HEK293 (cell line): Measurements from ENCODE around the gene SIGMAR1.
A peak's percentile ranks its signal among the peaks of the same experiment; 100 is the strongest.

Experiments used
- CTCF ChIA-PET: fragments of 350-600 bp; formaldehyde crosslinking; extraction: SDS; loops from one replicate; lab custom pipeline; 2021; ENCODE audit warnings: antibody characterized with exemption; lab: Yijun Ruan, JAX
- POLR2A ChIA-PET: fragments of 300-600 bp; formaldehyde crosslinking; extraction: SDS; loops from one replicate; lab custom pipeline; 2020; ENCODE audit warnings: antibody characterized with exemption, inconsistent platforms; lab: Yijun Ruan, JAX
- H3K27ac ChIP-seq: fragments of 200-500 bp; sonication (Bioruptor generic); 2 replicates; pipeline ENCODE4 v1.5.1; 2014; ENCODE audit warnings: low read depth, low read length, control low read depth, inconsistent platforms; ENCODE audit errors: extremely low read depth
- H3K36me3 ChIP-seq, 2 experiments: fragments of 200-500 bp in 1 of 2; sonication (Bioruptor generic) in 1 of 2; 1 replicate in 1 of 2; 2 replicates in 1 of 2; pipeline ENCODE4 v1.5.1; 2014 to 2017; ENCODE audit warnings: inconsistent platforms in 2 of 2, low read length in 2 of 2; ENCODE audit not compliant: control insufficient read depth in 2 of 2, insufficient read depth in 1 of 2
- H3K4me1 ChIP-seq: fragments of 200-500 bp; sonication (Bioruptor generic); 2 replicates; pipeline ENCODE4 v1.5.1; 2014; ENCODE audit warnings: mild to moderate bottlenecking, low read length, inconsistent platforms; ENCODE audit not compliant: control insufficient read depth, insufficient read depth
- H3K4me3 ChIP-seq: 2 replicates; pipeline ENCODE4 v1.5.1; 2011; ENCODE audit warnings: low read depth, mild to moderate bottlenecking, control low read depth, low read length, moderate library complexity
- H3K9me3 ChIP-seq: fragments of 200-500 bp; sonication (Bioruptor generic); 2 replicates; pipeline ENCODE4 v1.5.1; 2014; ENCODE audit warnings: low read depth, low read length, inconsistent platforms; ENCODE audit not compliant: control insufficient read depth, insufficient read depth
- KLF9 ChIP-seq: fragments of 450-650 bp; formaldehyde crosslinking; IDR thresholded peaks from 2 replicates; pipeline ENCODE4 v1.5.1; 2016; ENCODE audit warnings: missing biosample characterization, missing genetic modification characterization, low read depth
- TRIM28 ChIP-seq: IDR thresholded peaks from 2 replicates; pipeline ENCODE4 v1.6.1; 2011; ENCODE audit warnings: low read length, control low read depth, borderline replicate concordance
- ZBTB26 ChIP-seq: fragments of 450-650 bp; formaldehyde crosslinking; optimal IDR thresholded peaks from 2 replicates; pipeline ENCODE3; 2016; ENCODE audit warnings: missing biosample characterization, mild to moderate bottlenecking, missing genetic modification characterization
- ZBTB6 ChIP-seq: fragments of 450-650 bp; formaldehyde crosslinking; IDR thresholded peaks from 2 replicates; pipeline ENCODE4 v1.5.1; 2017; ENCODE audit warnings: missing biosample characterization, missing genetic modification characterization
- ZEB2 ChIP-seq: fragments of 450-650 bp; formaldehyde crosslinking; IDR thresholded peaks from 2 replicates; pipeline ENCODE4 v1.5.1; 2016; ENCODE audit warnings: missing biosample characterization, missing genetic modification characterization
- ZNF169 ChIP-seq: fragments of 450-650 bp; formaldehyde crosslinking; IDR thresholded peaks from 2 replicates; pipeline ENCODE4 v1.5.1; 2016; ENCODE audit warnings: missing biosample characterization, missing genetic modification characterization
- ZNF335 ChIP-seq: fragments of 450-650 bp; formaldehyde crosslinking; conservative IDR thresholded peaks from 2 replicates; pipeline ENCODE4 v1.5.1; 2016; ENCODE audit warnings: missing biosample characterization, missing genetic modification characterization
- ZNF37A ChIP-seq: fragments of 450-650 bp; IDR thresholded peaks from 2 replicates; pipeline ENCODE4 v1.5.1; 2018; ENCODE audit warnings: missing biosample characterization, missing genetic modification characterization
- ZNF426 ChIP-seq: fragments of 450-650 bp; formaldehyde crosslinking; IDR thresholded peaks from 2 replicates; pipeline ENCODE4 v1.5.1; 2017; ENCODE audit warnings: missing biosample characterization, missing genetic modification characterization, mild to moderate bottlenecking, inconsistent platforms, moderate library complexity
- ZNF521 ChIP-seq: fragments of 450-650 bp; formaldehyde crosslinking; IDR thresholded peaks from 2 replicates; pipeline ENCODE4 v1.5.1; 2017; ENCODE audit warnings: missing biosample characterization, mild to moderate bottlenecking, missing genetic modification characterization
- ZNF549 ChIP-seq: fragments of 450-650 bp; IDR thresholded peaks from 2 replicates; pipeline ENCODE4 v1.5.1; 2018; ENCODE audit warnings: missing biosample characterization, missing genetic modification characterization, mild to moderate bottlenecking, inconsistent platforms, moderate library complexity
- ZNF555 ChIP-seq: fragments of 450-650 bp; formaldehyde crosslinking; conservative IDR thresholded peaks from 2 replicates; pipeline ENCODE4 v1.5.1; 2017; ENCODE audit warnings: missing biosample characterization, mild to moderate bottlenecking, missing genetic modification characterization, inconsistent platforms
- ZNF560 ChIP-seq: fragments of 450-650 bp; formaldehyde crosslinking; IDR thresholded peaks from 2 replicates; pipeline ENCODE4 v1.5.1; 2017; ENCODE audit warnings: missing biosample characterization, missing genetic modification characterization, borderline replicate concordance
- ZNF561 ChIP-seq: fragments of 450-650 bp; IDR thresholded peaks from 2 replicates; pipeline ENCODE4 v1.5.1; 2018; ENCODE audit warnings: missing biosample characterization, missing genetic modification characterization, borderline replicate concordance
- ZNF626 ChIP-seq: fragments of 450-650 bp; sonication (Bioruptor Pico); formaldehyde crosslinking; IDR thresholded peaks from 2 replicates; pipeline ENCODE4 v1.5.1; 2018; ENCODE audit warnings: missing biosample characterization, missing genetic modification characterization, inconsistent platforms
- ZNF654 ChIP-seq: fragments of 450-650 bp; formaldehyde crosslinking; IDR thresholded peaks from 2 replicates; pipeline ENCODE4 v1.5.1; 2016; ENCODE audit warnings: low read depth, missing biosample characterization, missing genetic modification characterization
- ZNF701 ChIP-seq: fragments of 450-650 bp; formaldehyde crosslinking; IDR thresholded peaks from 2 replicates; pipeline ENCODE4 v1.5.1; 2016; ENCODE audit warnings: missing biosample characterization, missing genetic modification characterization
- ZSCAN30 ChIP-seq: fragments of 450-650 bp; IDR thresholded peaks from 2 replicates; pipeline ENCODE4 v1.5.1; 2018; ENCODE audit warnings: missing biosample characterization, mild to moderate bottlenecking, missing genetic modification characterization, moderate library complexity
- ZXDB ChIP-seq: fragments of 450-650 bp; formaldehyde crosslinking; IDR thresholded peaks from 2 replicates; pipeline ENCODE4 v1.5.1; 2016; ENCODE audit warnings: missing biosample characterization, missing genetic modification characterization
- TF ChIP-seq, protein P1 (sequence below): fragments of 450-650 bp; formaldehyde crosslinking; conservative IDR thresholded peaks from 2 replicates; pipeline ENCODE4 v1.5.1; 2016; ENCODE audit warnings: low read depth, missing biosample characterization, missing genetic modification characterization
- TF ChIP-seq, protein P2 (sequence below): fragments of 450-650 bp; formaldehyde crosslinking; IDR thresholded peaks from 2 replicates; pipeline ENCODE4 v1.5.1; 2016; ENCODE audit warnings: missing biosample characterization, missing genetic modification characterization

Gene SIGMAR1

DNA sequence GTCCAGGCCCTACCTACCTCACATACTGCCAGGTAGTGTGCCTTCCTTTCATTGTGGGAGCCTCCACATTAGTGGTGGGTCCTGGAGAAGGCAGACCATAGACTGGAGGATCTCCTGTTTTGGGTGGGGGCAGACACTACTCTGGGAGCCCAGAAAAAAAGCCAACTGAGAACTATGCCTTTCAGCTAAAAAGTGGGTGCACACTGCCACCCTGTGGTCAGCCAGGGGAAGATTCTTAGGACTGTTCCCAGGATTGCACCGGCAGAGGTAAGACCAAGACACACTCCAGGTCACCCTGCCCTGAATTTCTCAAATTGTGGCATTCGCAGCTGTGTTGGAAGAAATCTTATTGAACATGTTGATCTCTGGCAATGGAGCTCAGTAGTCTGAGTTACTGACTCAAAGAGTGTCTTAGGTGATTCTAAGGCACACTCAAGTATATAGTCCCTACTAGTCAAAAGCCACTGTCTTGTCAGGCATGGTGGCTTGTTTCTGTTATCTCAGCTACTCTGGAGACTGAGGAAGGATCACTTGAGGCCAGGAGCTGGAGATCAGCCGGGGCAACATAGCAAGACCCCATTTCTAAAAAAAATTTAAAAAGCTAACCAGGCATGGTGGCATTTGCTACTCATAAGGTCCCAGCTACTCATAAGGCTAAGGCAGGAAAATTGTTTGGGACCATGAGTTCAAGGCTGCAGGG is 3.6 kb downstream of the SIGMAR1 start (continued):
- TF ChIP-seq, protein P1, sequence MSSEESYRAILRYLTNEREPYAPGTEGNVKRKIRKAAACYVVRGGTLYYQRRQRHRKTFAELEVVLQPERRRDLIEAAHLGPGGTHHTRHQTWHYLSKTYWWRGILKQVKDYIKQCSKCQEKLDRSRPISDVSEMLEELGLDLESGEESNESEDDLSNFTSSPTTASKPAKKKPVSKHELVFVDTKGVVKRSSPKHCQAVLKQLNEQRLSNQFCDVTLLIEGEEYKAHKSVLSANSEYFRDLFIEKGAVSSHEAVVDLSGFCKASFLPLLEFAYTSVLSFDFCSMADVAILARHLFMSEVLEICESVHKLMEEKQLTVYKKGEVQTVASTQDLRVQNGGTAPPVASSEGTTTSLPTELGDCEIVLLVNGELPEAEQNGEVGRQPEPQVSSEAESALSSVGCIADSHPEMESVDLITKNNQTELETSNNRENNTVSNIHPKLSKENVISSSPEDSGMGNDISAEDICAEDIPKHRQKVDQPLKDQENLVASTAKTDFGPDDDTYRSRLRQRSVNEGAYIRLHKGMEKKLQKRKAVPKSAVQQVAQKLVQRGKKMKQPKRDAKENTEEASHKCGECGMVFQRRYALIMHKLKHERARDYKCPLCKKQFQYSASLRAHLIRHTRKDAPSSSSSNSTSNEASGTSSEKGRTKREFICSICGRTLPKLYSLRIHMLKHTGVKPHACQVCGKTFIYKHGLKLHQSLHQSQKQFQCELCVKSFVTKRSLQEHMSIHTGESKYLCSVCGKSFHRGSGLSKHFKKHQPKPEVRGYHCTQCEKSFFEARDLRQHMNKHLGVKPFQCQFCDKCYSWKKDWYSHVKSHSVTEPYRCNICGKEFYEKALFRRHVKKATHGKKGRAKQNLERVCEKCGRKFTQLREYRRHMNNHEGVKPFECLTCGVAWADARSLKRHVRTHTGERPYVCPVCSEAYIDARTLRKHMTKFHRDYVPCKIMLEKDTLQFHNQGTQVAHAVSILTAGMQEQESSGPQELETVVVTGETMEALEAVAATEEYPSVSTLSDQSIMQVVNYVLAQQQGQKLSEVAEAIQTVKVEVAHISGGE, result no peak
- no peak for TF ChIP-seq ZNF521 (tag by site-specific recombination)
- no peak for TF ChIP-seq ZNF169 (tag by site-specific recombination)
- no peak for TF ChIP-seq ZNF335 (tag by site-specific recombination)
- TF ChIP-seq TRIM28, result no peak
- peak; percentile 72 for TF ChIP-seq ZNF654
- no peak for TF ChIP-seq ZNF701 (tag by site-specific recombination)
- TF ChIP-seq ZNF426 (tag by site-specific recombination), result no peak
- TF ChIP-seq ZBTB6 (tag by site-specific recombination), result no peak
- TF ChIP-seq KLF9 (tag by site-specific recombination), result no peak
- TF ChIP-seq ZNF37A (tag by site-specific recombination), result no peak
- TF ChIP-seq ZBTB26 (tag by site-specific recombination), result no peak
- TF ChIP-seq ZNF549 (tag by site-specific recombination), result no peak
- no peak for TF ChIP-seq ZNF555 (tag by site-specific recombination)
- 0 out of 2 replicates have a peak, but pooled peaks have one; percentile 13 for TF ChIP-seq ZEB2
- no peak for TF ChIP-seq ZNF561 (tag by site-specific recombination)
- TF ChIP-seq ZNF626 (tag by site-specific recombination), result no peak
- no peak for TF ChIP-seq ZXDB
- TF ChIP-seq ZNF560 (tag by site-specific recombination), result no peak

- POLR2A ChIA-PET, result interaction anchor here (0.6 to 7.0 kb wide), 9 partner anchors 13 to 464 kb away, joined by 3 to 90 read pairs (median 4); partner anchors contain the start of genes DCTN3, GALT and RPP25L
- no peak for TF ChIP-seq ZSCAN30
- TF ChIP-seq, protein P2, sequence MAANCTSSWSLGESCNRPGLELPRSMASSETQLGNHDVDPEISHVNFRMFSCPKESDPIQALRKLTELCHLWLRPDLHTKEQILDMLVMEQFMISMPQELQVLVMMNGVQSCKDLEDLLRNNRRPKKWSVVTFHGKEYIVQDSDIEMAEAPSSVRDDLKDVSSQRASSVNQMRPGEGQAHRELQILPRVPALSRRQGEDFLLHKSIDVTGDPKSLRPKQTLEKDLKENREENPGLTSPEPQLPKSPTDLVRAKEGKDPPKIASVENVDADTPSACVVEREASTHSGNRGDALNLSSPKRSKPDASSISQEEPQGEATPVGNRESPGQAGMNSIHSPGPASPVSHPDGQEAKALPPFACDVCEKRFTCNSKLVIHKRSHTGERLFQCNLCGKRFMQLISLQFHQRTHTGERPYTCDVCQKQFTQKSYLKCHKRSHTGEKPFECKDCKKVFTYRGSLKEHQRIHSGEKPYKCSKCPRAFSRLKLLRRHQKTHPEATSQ (tag by site-specific recombination), result no peak
These were observed 4.4 kb downstream of the SIGMAR1 start for GRCh38 chr9:34633166-34633565.

More at GRCh38 chr9:34633166-34633565, 4.4 kb downstream of the SIGMAR1 start:
- no peak overlapping the region for H3K4me3 ChIP-seq
- H3K4me1 ChIP-seq, result no peaks in the 10 kb centered on the region; the same call in 1 of the 2 replicates
- no peaks in the 10 kb centered on the region for H3K9me3 ChIP-seq
- H3K27ac ChIP-seq, result no peak overlapping the region
- CTCF ChIA-PET, result interaction anchor here (0.6 to 8.3 kb wide), 21 partner anchors 10 to 318 kb away, joined by 3 to 164 read pairs (median 5); partner anchors contain the start of genes DCTN3, GALT, IL11RA and RPP25L
- peaks cover 0 to 15% of the 10 kb centered on the region in 2 experiments; a peak in 2 of 3 replicates for H3K36me3 ChIP-seq
